ENCODE data around the gene CENPVL1.

GRCh38 chrX:51728202-51728601 lies 17.9 kb downstream of the CENPVL1 start:
- TF ChIP-seq CTCF (IDR thresholded peaks at IDR 0.05) (no peak), POLR2A (IDR thresholded peaks at IDR 0.05) (no peak), EP300 (IDR thresholded peaks at IDR 0.05) (no peak)

Data from tibial nerve (tissue), 4 donors.